Endothelial cell (in vitro differentiated cells): ENCODE results near the gene TBC1D19. TPM values are rescaled to one million over a fixed set of nuclear protein-coding genes. Genes with fewer than 3 reads are reported as not detected.
A peak's percentile ranks its signal among the peaks of the same experiment; 100 is the strongest.
"Not testable (repeated sequence)": the region's sequence is repeated elsewhere in the genome, so short reads cannot be mapped to it uniquely, and the experiment has no call there.

Source experiments
- DNase-seq: peaks from one replicate; pipeline ENCODE4 v3.0.0; 2021; ENCODE audit warnings: low spot score
- H3K27ac Mint-ChIP-seq: one replicate; pipeline ENCODE4 v1.8.0; 2021; ENCODE audit warnings: mixed read lengths, inconsistent platforms; ENCODE audit not compliant: unreplicated experiment
- H3K27me3 Mint-ChIP-seq: one replicate; pipeline ENCODE4 v1.8.0; 2021; ENCODE audit warnings: mild to moderate bottlenecking, moderate library complexity, mixed read lengths, inconsistent platforms; ENCODE audit not compliant: unreplicated experiment
- H3K36me3 Mint-ChIP-seq: one replicate; pipeline ENCODE4 v1.8.0; 2021; ENCODE audit warnings: mild to moderate bottlenecking, low read depth, mixed read lengths, inconsistent platforms; ENCODE audit not compliant: unreplicated experiment
- H3K4me1 Mint-ChIP-seq: one replicate; pipeline ENCODE4 v1.8.0; 2021; ENCODE audit warnings: mild to moderate bottlenecking, mixed read lengths, inconsistent platforms; ENCODE audit not compliant: unreplicated experiment
- H3K4me3 Mint-ChIP-seq: one replicate; pipeline ENCODE4 v1.8.0; 2021; ENCODE audit warnings: mild to moderate bottlenecking, mixed read lengths, inconsistent platforms; ENCODE audit not compliant: unreplicated experiment
- H3K9me3 Mint-ChIP-seq: one replicate; pipeline ENCODE4 v1.8.0; 2021; ENCODE audit warnings: mixed read lengths, inconsistent platforms; ENCODE audit not compliant: unreplicated experiment
- total RNA-seq: library from RNA; stranded (reverse); fragmentation: NEBNext Ultra II Directional; extraction: Animal tissue kit (Norgen Biotek cat#: 25700); gene quantifications from one replicate; pipeline ENCODE4 v1.2.1, GENCODE V29; 2021; ENCODE audit not compliant: unreplicated experiment
- TF ChIP-seq, protein P1 (sequence below): fragments of 200-600 bp; sonication (generic); IDR thresholded peaks from one replicate; pipeline ENCODE4 v1.5.0; 2021; ENCODE audit warnings: antibody characterized with exemption; ENCODE audit not compliant: unreplicated experiment

Gene TBC1D19
- total RNA-seq, 1 donor from 2014 or later: 5.2 TPM

- DNase-seq: no peak
- Mint-ChIP-seq H3K27ac (no peak overlapping the region), H3K4me1 (no peaks in the 10 kb centered on the region), H3K27me3 (no peaks in the 10 kb centered on the region), H3K36me3 (no peaks in the 10 kb centered on the region), H3K9me3 (no peaks in the 10 kb centered on the region), H3K4me3 (peak overlapping the region; percentile 95)
- TF ChIP-seq, protein P1, sequence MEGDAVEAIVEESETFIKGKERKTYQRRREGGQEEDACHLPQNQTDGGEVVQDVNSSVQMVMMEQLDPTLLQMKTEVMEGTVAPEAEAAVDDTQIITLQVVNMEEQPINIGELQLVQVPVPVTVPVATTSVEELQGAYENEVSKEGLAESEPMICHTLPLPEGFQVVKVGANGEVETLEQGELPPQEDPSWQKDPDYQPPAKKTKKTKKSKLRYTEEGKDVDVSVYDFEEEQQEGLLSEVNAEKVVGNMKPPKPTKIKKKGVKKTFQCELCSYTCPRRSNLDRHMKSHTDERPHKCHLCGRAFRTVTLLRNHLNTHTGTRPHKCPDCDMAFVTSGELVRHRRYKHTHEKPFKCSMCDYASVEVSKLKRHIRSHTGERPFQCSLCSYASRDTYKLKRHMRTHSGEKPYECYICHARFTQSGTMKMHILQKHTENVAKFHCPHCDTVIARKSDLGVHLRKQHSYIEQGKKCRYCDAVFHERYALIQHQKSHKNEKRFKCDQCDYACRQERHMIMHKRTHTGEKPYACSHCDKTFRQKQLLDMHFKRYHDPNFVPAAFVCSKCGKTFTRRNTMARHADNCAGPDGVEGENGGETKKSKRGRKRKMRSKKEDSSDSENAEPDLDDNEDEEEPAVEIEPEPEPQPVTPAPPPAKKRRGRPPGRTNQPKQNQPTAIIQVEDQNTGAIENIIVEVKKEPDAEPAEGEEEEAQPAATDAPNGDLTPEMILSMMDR: no peak
Measured at GRCh38 chr4:26584725-26585124, 841 bp downstream of the TBC1D19 start.

DNA sequence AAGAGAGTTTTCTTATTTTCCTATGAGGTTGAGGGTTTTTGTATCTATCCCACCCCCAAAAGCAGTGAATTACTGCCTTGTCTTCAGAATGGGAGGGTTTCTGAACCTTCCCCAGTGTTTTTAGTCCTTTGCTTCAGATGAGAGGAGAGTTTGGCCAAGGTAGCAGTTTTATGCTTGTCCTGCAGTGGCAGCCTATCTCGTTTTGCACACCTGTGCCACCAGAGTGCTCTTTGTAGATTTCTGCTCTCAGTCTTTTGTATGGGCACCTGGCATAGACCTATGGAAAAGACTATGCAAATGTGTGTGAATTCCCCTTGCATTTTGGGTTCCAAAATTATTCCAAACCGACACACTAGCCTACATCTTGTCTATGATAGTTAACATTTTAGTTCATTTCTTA is 5.8 kb downstream of the TBC1D19 start:
- Mint-ChIP-seq H3K4me3 (no peak overlapping the region), H3K27ac (no peak overlapping the region), H3K4me1 (no peaks in the 10 kb centered on the region), H3K9me3 (no peaks in the 10 kb centered on the region), H3K36me3 (no peaks in the 10 kb centered on the region), H3K27me3 (no peaks in the 10 kb centered on the region)
- no peak for DNase-seq
- TF ChIP-seq, protein P1: no peak

DNA sequence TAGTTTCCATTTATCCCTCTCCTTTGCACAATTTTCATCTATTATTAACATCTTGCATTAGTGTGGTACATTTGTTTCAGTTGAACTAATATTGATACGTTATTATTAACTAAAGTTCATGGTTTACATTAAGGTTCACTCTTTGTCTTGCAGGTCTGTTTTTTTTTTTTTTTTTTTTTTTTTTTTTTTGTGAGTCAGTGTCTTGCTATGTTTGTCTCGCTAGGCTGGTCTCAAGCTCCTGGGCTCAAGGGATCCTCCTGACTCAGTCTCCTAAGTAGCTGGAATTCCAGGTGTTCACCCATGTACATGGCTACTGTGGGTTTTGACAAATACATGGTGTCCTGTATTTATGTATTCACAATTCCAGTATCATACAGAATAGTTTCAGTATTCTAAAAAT is 6.8 kb downstream of the TBC1D19 start:
- TF ChIP-seq, protein P1: no peak
- no peak for DNase-seq
- Mint-ChIP-seq H3K9me3 (no peaks in the 10 kb centered on the region), H3K27me3 (no peaks in the 10 kb centered on the region), H3K36me3 (no peaks in the 10 kb centered on the region), H3K27ac (no peak overlapping the region), H3K4me1 (no peaks in the 10 kb centered on the region), H3K4me3 (no peak overlapping the region)

DNA sequence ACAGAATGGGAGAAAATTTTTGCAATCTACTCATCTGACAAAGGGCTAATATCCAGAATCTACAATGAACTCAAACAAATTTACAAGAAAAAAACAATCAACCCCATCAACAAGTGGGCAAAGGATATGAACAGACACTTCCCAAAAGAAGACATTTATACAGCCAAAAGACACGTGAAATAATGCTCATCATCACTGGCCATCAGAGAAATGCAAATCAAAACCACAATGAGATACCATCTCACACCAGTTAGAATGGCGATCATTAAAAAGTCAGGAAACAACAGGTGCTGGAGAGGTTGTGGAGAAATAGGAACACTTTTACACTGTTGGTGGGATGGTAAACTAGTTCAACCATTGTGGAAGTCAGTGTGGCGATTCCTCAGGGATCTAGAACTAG is 9.7 kb downstream of the TBC1D19 start:
- H3K4me1 Mint-ChIP-seq, H3K27me3 Mint-ChIP-seq, H3K27ac Mint-ChIP-seq, H3K4me3 Mint-ChIP-seq, H3K36me3 Mint-ChIP-seq, H3K9me3 Mint-ChIP-seq, DNase-seq: not testable (repeated sequence)

DNA sequence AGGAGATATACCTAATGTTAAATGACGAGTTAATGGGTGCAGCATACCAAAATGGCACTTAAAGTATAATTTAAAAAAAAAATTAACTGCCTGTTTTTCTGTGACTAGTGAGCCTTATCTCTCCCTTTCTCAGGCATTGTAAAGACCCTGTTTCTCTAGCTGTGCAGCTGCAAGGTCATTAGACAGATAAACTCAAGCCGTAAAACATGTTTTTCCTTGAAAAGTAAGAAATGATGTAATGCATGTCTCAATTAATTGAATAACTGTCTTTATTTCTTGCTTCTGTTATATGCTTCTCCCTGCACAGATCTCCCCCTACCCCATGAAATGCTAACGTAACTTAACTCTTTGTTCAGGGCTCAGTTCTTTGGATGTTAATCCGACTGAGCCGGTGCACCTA is 10.5 kb downstream of the TBC1D19 start:
- no peaks in the 10 kb centered on the region for H3K36me3 Mint-ChIP-seq
- no peak overlapping the region for H3K27ac Mint-ChIP-seq
- H3K4me1 Mint-ChIP-seq: no peaks in the 10 kb centered on the region
- TF ChIP-seq, protein P1: no peak
- DNase-seq: no peak
- no peak overlapping the region for H3K4me3 Mint-ChIP-seq
- H3K9me3 Mint-ChIP-seq: no peaks in the 10 kb centered on the region
- peaks cover 3% of the 10 kb centered on the region for H3K27me3 Mint-ChIP-seq

GRCh38 chr4:26594778-26595177 is 10.9 kb downstream of the TBC1D19 start:
- Mint-ChIP-seq H3K9me3 (no peaks in the 10 kb centered on the region), H3K4me1 (no peaks in the 10 kb centered on the region), H3K27ac (no peak overlapping the region), H3K36me3 (no peaks in the 10 kb centered on the region), H3K4me3 (no peak overlapping the region), H3K27me3 (peaks cover 3% of the 10 kb centered on the region)
- TF ChIP-seq, protein P1: no peak
- DNase-seq: no peak
